Activated CD8-positive, alpha-beta T cell treated with anti-CD3 and anti-CD28 coated beads for 36 hours (primary cell): ENCODE results near the gene C16orf86. TPM values are rescaled to one million over a fixed set of nuclear protein-coding genes. Genes with fewer than 3 reads are reported as not detected.

Experiments used
- ATAC-seq: fragments of 200-7000 bp; cut with Tn5 transposase; one replicate; pipeline ENCODE4 v1.10.0; 2021; ENCODE audit warnings: mild to moderate bottlenecking, moderate library complexity
- CTCF ChIA-PET: fragments of 350-600 bp; sonication (Branson Sonifier 250); formaldehyde crosslinking; loops from one replicate; lab custom pipeline; 2021; ENCODE audit warnings: antibody characterized with exemption; lab: Charles Lee
- POLR2A ChIA-PET: fragments of 350-600 bp; sonication (Branson Sonifier 250); formaldehyde crosslinking; loops from one replicate; lab custom pipeline; 2021; ENCODE audit warnings: antibody characterized with exemption; lab: Charles Lee
- DNase-seq: peaks from one replicate; pipeline ENCODE4 v3.0.0-alpha.2; 2020
- H3K27ac Mint-ChIP-seq: one replicate; pipeline ENCODE4 v1.8.0; 2021; ENCODE audit warnings: mild to moderate bottlenecking, mixed read lengths
- H3K27me3 Mint-ChIP-seq: one replicate; pipeline ENCODE4 v1.8.0; 2021; ENCODE audit warnings: mixed read lengths
- H3K36me3 Mint-ChIP-seq: one replicate; pipeline ENCODE4 v1.8.0; 2021; ENCODE audit warnings: low read depth, mixed read lengths
- H3K4me1 Mint-ChIP-seq: one replicate; pipeline ENCODE4 v1.8.0; 2021; ENCODE audit warnings: low read depth, mixed read lengths
- H3K4me3 Mint-ChIP-seq: one replicate; pipeline ENCODE4 v1.8.0; 2021; ENCODE audit warnings: mild to moderate bottlenecking, moderate library complexity, mixed read lengths
- H3K9me3 Mint-ChIP-seq: one replicate; pipeline ENCODE4 v1.8.0; 2021; ENCODE audit warnings: mixed read lengths
- CTCF ChIP-seq: fragments of 200-600 bp; IDR thresholded peaks from one replicate; pipeline ENCODE4 v1.8.0; 2022; ENCODE audit warnings: antibody characterized with exemption, mild to moderate bottlenecking
- intact Hi-C: fragments of 100-400 bp; cut with micrococcal nuclease; formaldehyde crosslinking; loops from one replicate; pipeline ENCODE4 v1.10.0; 2022
- total RNA-seq, 2 experiments: library from RNA; stranded (reverse); gene quantifications; one replicate each; pipeline ENCODE4 v1.2.3, GENCODE V29; 2021

C16orf86 gene
- total RNA-seq, 2 experiments from 2014 or later, result 2.8 to 4.7 TPM

- ATAC-seq, result no peak
- ChIA-PET CTCF (no interaction called here), POLR2A (no interaction called here)
- H3K27ac Mint-ChIP-seq, result no peak overlapping the region
- H3K9me3 Mint-ChIP-seq, result no peaks in the 10 kb centered on the region
- H3K36me3 Mint-ChIP-seq, result no peaks in the 10 kb centered on the region
- no peaks in the 10 kb centered on the region for H3K4me1 Mint-ChIP-seq
- no peak for TF ChIP-seq CTCF
- intact Hi-C loops, result no loop called here
- DNase-seq, result no peak
- H3K27me3 Mint-ChIP-seq, result no peaks in the 10 kb centered on the region
- no peak overlapping the region for H3K4me3 Mint-ChIP-seq
Observed at GRCh38 chr16:67675999-67676398, 9.4 kb downstream of the C16orf86 start.

GRCh38 chr16:67676516-67676915, 9.9 kb downstream of the C16orf86 start:
- H3K27ac Mint-ChIP-seq, result no peak overlapping the region
- CTCF ChIA-PET, result interaction anchor here (1.0 kb wide), 1 partner anchor 14 kb away, joined by 3 read pairs; no protein-coding TSS in a partner anchor
- H3K4me1 Mint-ChIP-seq, result no peaks in the 10 kb centered on the region
- no peaks in the 10 kb centered on the region for H3K9me3 Mint-ChIP-seq
- H3K36me3 Mint-ChIP-seq, result no peaks in the 10 kb centered on the region
- POLR2A ChIA-PET, result interaction anchor here (0.6 kb wide), 1 partner anchor 124 kb away, joined by 3 read pairs; no protein-coding TSS in a partner anchor
- no peak for ATAC-seq
- no peak overlapping the region for H3K4me3 Mint-ChIP-seq
- no peaks in the 10 kb centered on the region for H3K27me3 Mint-ChIP-seq
- TF ChIP-seq CTCF, result no peak
- intact Hi-C loops, result no loop called here
- no peak for DNase-seq

GRCh38 chr16:67676939-67677338, 10.3 kb downstream of the C16orf86 start:
- Mint-ChIP-seq H3K36me3 (no peaks in the 10 kb centered on the region), H3K4me1 (no peaks in the 10 kb centered on the region), H3K4me3 (no peak overlapping the region), H3K27me3 (no peaks in the 10 kb centered on the region), H3K9me3 (no peaks in the 10 kb centered on the region), H3K27ac (no peak overlapping the region)
- POLR2A ChIA-PET, result interaction anchor here (0.6 kb wide), 1 partner anchor 124 kb away, joined by 3 read pairs; no protein-coding TSS in a partner anchor
- ATAC-seq (no peak), DNase-seq (no peak)
- intact Hi-C loops, result no loop called here
- TF ChIP-seq CTCF, result no peak
- CTCF ChIA-PET, result interaction anchor here (1.0 kb wide), 1 partner anchor 14 kb away, joined by 3 read pairs; no protein-coding TSS in a partner anchor

GRCh38 chr16:67677712-67678111, 11.1 kb downstream of the C16orf86 start:
- Mint-ChIP-seq H3K27me3 (no peaks in the 10 kb centered on the region), H3K27ac (no peak overlapping the region), H3K4me3 (no peak overlapping the region), H3K36me3 (no peaks in the 10 kb centered on the region), H3K9me3 (no peaks in the 10 kb centered on the region), H3K4me1 (no peaks in the 10 kb centered on the region)
- DNase-seq, result no peak
- ChIA-PET POLR2A (no interaction called here), CTCF (no interaction called here)
- no peak for ATAC-seq
- intact Hi-C loops, result no loop called here
- no peak for TF ChIP-seq CTCF

- Mint-ChIP-seq H3K9me3 (no peaks in the 10 kb centered on the region), H3K4me3 (no peak overlapping the region), H3K27me3 (no peaks in the 10 kb centered on the region), H3K36me3 (peaks cover 2% of the 10 kb centered on the region), H3K27ac (no peak overlapping the region), H3K4me1 (no peaks in the 10 kb centered on the region)
- no peak for TF ChIP-seq CTCF
- ChIA-PET CTCF (no interaction called here), POLR2A (no interaction called here)
- ATAC-seq (no peak), DNase-seq (no peak)
- intact Hi-C loops, result no loop called here
Observed at GRCh38 chr16:67678354-67679023, 11.9 kb downstream of the C16orf86 start.
